Measurements from ENCODE around the gene NUDC. TPM values are rescaled to one million over a fixed set of nuclear protein-coding genes. Genes with fewer than 3 reads are reported as not detected.
A peak's percentile ranks its signal among the peaks of the same experiment; 100 is the strongest.

NUDC gene
- total and polyA plus RNA-seq, 2 of the 13 experiments (the other 11 are each of a cell fraction or from before 2014, with no cell fraction given) = 34.7 to 104 TPM

GRCh38 chr1:26913389-26913753 lies 8.2 kb upstream of the NUDC start (continued):
- no peak for TF ChIP-seq ARID3A (IDR thresholded peaks at IDR 0.05; ENCODE audit: low read depth, low read length)
- TF ChIP-seq ZNF670 (CRISPR knock-in tag; IDR thresholded peaks at IDR 0.05; ENCODE audit: borderline replicate concordance) = peak; percentile 41; the same call in 1 of the 2 replicates
- no peak for TF ChIP-seq ZNF644 (CRISPR knock-in tag; IDR thresholded peaks at IDR 0.05; ENCODE audit: low read depth)
- peak; percentile 17; the same call in 1 of the 2 replicates for TF ChIP-seq DZIP1 (CRISPR knock-in tag; IDR thresholded peaks at IDR 0.05)
- no peak for TF ChIP-seq ZNF224 (CRISPR knock-in tag; IDR thresholded peaks at IDR 0.05)
- no peak for TF ChIP-seq ZNF484 (CRISPR knock-in tag; IDR thresholded peaks at IDR 0.05; ENCODE audit: borderline replicate concordance, low read depth)
- TF ChIP-seq PITX1 (CRISPR knock-in tag; IDR thresholded peaks at IDR 0.05) = no peak
- TF ChIP-seq GLMP (CRISPR knock-in tag; IDR thresholded peaks at IDR 0.05; ENCODE audit: borderline replicate concordance) = 0 out of 2 replicates have a peak, but pooled peaks have one; percentile 88
- TF ChIP-seq SNAPC5 (CRISPR knock-in tag; IDR thresholded peaks at IDR 0.05; ENCODE audit: borderline replicate concordance) = 0 out of 2 replicates have a peak, but pooled peaks have one; percentile 19
- TF ChIP-seq ZNF747 (CRISPR knock-in tag; IDR thresholded peaks at IDR 0.05; ENCODE audit: borderline replicate concordance) = peak; percentile 15; the same call in 1 of the 2 replicates
- 0 out of 2 replicates have a peak, but pooled peaks have one; percentile 1 for TF ChIP-seq FIP1L1 (IDR thresholded peaks at IDR 0.05; ENCODE audit: borderline replicate concordance, insufficient read depth, low read depth, low read length)
- no peak for TF ChIP-seq ZNF713 (CRISPR knock-in tag; IDR thresholded peaks at IDR 0.05)
- TF ChIP-seq ZNF333 (CRISPR knock-in tag; IDR thresholded peaks at IDR 0.05; ENCODE audit: borderline replicate concordance) = no peak
- TF ChIP-seq ZIK1 (CRISPR knock-in tag; IDR thresholded peaks at IDR 0.05; ENCODE audit: borderline replicate concordance, low read depth) = no peak
- no peak for TF ChIP-seq KLF15 (CRISPR knock-in tag; IDR thresholded peaks at IDR 0.05; ENCODE audit: borderline replicate concordance)
- peak; percentile 97 for TF ChIP-seq RBM22 (optimal IDR thresholded peaks at IDR 0.05; ENCODE audit: low read length)
- TF ChIP-seq EEA1 (CRISPR knock-in tag; IDR thresholded peaks at IDR 0.05; ENCODE audit: borderline replicate concordance) = no peak
- TF ChIP-seq ZNF280B (CRISPR knock-in tag; IDR thresholded peaks at IDR 0.05; ENCODE audit: borderline replicate concordance) = 0 out of 2 replicates have a peak, but pooled peaks have one; percentile 28
- TF ChIP-seq ATAD3A (CRISPR knock-in tag; IDR thresholded peaks at IDR 0.05) = no peak
- TF ChIP-seq ZNF576 (CRISPR knock-in tag; IDR thresholded peaks at IDR 0.05) = peak; percentile 2; the same call in 1 of the 2 replicates
- 0 out of 2 replicates have a peak, but pooled peaks have one; percentile 11 for TF ChIP-seq NRL (CRISPR knock-in tag; IDR thresholded peaks at IDR 0.05; ENCODE audit: borderline replicate concordance)
- TF ChIP-seq PHF8 (CRISPR knock-in tag; IDR thresholded peaks at IDR 0.05) = no peak

All from HepG2 (cell line).